Left renal cortex interstitium (tissue), 4 donors: ENCODE data around the gene SGO2. TPM values are rescaled to one million over a fixed set of nuclear protein-coding genes. Genes with fewer than 3 reads are reported as not detected.

ENCODE experiments used
- DNase-seq, 4 donors: peaks; one replicate each; pipeline ENCODE4 v3.0.0-alpha.2; 2013; ENCODE audit warnings: low read depth in 4 of 4, low spot score in 2 of 4, missing footprints in 1 of 4
- polyA plus RNA-seq, 4 donors: library from polyadenylated mRNA; unstranded; fragments of 120-200 nt; gene quantifications; one replicate each; pipeline ENCODE4 v1.2.1, GENCODE V29; 2013; ENCODE audit not compliant: insufficient read length in 4 of 4

Gene SGO2, protein sequence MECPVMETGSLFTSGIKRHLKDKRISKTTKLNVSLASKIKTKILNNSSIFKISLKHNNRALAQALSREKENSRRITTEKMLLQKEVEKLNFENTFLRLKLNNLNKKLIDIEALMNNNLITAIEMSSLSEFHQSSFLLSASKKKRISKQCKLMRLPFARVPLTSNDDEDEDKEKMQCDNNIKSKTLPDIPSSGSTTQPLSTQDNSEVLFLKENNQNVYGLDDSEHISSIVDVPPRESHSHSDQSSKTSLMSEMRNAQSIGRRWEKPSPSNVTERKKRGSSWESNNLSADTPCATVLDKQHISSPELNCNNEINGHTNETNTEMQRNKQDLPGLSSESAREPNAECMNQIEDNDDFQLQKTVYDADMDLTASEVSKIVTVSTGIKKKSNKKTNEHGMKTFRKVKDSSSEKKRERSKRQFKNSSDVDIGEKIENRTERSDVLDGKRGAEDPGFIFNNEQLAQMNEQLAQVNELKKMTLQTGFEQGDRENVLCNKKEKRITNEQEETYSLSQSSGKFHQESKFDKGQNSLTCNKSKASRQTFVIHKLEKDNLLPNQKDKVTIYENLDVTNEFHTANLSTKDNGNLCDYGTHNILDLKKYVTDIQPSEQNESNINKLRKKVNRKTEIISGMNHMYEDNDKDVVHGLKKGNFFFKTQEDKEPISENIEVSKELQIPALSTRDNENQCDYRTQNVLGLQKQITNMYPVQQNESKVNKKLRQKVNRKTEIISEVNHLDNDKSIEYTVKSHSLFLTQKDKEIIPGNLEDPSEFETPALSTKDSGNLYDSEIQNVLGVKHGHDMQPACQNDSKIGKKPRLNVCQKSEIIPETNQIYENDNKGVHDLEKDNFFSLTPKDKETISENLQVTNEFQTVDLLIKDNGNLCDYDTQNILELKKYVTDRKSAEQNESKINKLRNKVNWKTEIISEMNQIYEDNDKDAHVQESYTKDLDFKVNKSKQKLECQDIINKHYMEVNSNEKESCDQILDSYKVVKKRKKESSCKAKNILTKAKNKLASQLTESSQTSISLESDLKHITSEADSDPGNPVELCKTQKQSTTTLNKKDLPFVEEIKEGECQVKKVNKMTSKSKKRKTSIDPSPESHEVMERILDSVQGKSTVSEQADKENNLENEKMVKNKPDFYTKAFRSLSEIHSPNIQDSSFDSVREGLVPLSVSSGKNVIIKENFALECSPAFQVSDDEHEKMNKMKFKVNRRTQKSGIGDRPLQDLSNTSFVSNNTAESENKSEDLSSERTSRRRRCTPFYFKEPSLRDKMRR
- 10 to 100 TPM; 13.4 to 15.0 (median 13.9) TPM for polyA plus RNA-seq

- peak; percentile 75 to 87 (median 82) for DNase-seq
Observed at GRCh38 chr2:200525882-200526651, at the start of gene SGO2. Gene SGO2, plus strand, starts transcription at chr2:200526207. Its CDS starts 6,769 bp downstream, at chr2:200532976.

DNA sequence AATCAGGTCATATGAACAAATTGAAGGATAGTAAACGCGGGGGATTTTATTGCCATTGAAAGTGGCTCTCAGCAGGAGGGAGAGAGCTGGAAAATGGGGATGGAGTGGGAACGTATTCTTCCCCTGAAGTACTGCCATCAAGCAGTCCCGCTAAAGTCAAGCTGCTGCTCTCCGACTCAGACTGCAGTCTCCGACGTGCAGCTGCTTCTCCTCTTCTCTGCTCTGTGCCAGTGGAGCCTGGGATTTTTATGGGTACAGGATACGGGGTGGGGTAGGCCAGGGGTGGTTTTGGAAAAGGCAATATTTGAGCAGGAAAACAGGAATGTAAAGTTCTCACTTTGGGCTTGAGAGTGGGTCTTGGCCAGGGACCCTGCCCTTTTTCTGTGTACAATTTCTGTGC is 49.2 kb upstream of the SGO2 start:
- DNase-seq, result no peak

DNA sequence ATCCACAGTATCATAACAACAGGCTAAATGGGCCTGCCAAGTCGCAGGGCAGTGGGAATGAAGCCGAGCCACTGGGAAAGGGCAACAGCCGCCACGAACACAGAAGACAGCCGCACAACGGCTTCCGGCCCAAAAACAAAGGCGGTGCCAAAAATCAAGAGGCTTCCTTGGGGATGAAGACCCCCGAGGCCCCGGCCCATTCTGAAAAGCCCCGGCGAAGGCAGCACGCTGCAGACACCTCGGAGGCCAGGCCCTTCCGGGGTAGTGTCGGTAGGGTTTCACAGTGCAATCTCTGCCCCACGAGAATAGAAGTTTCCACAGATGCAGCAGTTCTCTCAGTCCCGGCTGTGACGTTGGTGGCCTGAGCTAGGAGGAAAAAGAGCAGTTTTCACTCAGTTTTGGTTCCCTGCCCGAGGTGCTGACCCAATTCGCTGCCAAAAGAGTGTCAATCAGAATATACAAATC is 48.3 kb upstream of the SGO2 start:
- no peak for DNase-seq

- DNase-seq, result no peak
Observed at GRCh38 chr2:200479692-200480265, 46.2 kb upstream of the SGO2 start.

- no peak for DNase-seq
Observed at GRCh38 chr2:200482194-200482593, 43.8 kb upstream of the SGO2 start.

DNA sequence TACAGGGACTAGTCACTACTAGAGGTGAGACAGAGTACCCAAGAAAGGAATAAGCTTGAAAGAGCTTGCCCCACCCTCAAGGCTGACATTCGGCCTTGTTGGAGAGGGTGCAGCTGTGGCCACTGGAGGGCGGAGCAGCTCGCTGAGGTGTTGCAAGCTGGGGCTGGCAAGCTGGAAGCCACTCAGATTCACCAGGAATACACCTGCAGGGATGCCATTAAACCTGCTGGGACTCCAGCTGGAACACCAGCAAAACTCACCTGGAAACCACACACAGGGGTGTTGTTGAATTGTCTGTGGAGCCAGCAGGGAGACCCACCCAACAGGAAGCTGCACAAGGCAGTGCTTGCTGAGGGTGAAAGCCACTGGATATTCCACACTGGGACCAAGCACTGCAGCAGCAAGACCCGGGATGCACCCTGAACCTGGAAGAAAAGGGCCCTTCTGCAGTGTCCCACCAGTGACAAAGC is 42.2 kb upstream of the SGO2 start:
- DNase-seq, result no peak

- DNase-seq, result no peak
Observed at GRCh38 chr2:200484934-200485333, 41.1 kb upstream of the SGO2 start.

GRCh38 chr2:200486529-200486928 is 39.5 kb upstream of the SGO2 start:
- no peak for DNase-seq

DNA sequence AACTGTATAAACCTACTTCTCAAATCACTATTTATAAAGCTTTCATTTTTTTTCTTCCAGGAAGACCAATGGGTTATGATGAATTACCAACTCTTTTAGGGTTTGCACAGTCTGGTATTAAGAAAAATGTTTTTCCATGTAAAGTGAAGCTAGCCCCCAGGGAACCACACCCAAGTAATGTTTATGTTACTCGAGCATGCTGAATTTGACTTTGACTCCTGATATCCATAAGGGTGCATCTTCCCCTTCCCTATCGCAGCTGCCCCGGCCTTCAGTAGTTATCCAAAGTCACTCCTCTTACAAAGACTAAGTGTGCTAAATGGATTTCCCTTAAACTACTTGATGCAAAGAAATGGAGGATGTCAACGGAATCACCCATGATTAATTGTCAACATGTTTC is 37.8 kb upstream of the SGO2 start:
- no peak for DNase-seq

DNA sequence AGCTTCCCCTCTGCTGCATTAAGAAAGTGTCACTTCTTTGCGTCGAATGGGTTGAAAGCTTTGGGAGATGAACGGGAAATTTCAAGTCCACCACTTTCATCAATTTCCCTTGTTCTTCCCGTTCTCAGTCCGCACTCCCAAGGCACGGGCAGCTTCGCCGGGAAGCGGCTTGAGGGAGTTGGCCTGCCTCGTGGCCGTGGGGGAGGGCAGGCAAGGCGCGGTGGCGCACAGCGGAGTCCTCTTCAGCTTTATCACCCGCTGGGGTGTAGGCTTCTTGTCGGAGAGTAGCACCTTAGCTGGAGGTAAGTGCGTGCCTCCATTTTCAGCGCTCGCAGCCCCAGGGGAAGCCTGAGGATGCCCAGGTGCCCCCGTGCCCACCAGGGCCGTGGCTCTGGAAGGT is 36.0 kb upstream of the SGO2 start:
- DNase-seq, result no peak

DNA sequence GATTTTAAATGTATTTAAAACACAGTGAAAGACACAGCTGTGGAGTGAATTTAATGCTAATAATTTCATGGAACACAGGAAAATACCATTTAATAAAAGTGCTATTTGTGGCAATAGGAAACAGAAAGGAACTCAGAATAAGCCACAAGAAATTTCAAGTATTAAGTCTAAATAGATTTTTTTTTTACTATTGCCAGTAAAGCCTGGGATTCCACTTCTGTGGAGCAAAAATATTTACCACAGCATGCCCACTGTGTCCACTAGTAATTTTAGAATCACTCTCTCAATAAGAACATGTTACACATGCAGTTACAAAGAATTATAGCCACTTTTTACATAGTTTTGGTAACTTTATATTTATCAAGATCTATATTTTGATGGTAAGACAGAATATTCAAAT is 33.4 kb upstream of the SGO2 start:
- DNase-seq, result no peak

DNA sequence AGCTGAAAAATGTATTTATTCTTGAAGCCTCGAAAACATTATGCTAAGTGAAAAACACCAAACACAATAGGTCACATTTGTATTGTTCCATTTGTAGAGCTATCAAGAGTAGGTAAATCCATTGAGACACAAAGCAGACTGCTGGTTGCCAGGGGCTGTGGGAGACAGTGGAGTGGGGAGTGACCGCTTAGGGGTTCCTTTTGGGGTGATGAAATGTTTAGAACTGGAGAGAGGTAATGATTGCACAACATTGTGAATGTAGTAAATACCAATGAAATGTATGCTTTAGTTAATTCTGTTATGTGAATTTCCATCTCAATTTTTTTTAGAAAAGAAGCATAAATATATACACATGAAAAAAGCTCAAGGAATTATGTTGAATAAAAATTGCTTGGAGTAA is 32.0 kb upstream of the SGO2 start:
- no peak for DNase-seq

DNA sequence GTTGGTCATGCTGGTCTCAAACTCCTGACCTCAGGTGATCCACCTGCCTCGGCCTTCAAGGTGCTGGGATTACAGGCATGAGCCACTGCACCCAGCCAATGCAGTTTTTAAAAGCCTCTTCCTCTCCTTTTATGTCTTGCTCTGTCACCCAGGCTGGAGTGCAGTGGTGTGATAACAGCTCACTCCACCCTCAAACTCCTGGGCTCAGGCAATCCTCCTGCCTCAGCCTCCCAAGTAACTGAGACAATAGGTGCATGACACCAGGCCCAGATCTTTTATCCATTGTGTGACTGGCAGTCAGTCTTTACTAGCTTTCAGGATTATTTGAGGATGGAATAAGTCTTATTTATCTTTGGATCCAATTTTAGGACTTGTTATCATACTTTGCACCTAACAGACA is 29.3 kb upstream of the SGO2 start:
- DNase-seq, result no peak

- DNase-seq, result no peak
Observed at GRCh38 chr2:200498402-200499162, 27.4 kb upstream of the SGO2 start.

- no peak for DNase-seq
Observed at GRCh38 chr2:200502196-200502595, 23.8 kb upstream of the SGO2 start.

DNA sequence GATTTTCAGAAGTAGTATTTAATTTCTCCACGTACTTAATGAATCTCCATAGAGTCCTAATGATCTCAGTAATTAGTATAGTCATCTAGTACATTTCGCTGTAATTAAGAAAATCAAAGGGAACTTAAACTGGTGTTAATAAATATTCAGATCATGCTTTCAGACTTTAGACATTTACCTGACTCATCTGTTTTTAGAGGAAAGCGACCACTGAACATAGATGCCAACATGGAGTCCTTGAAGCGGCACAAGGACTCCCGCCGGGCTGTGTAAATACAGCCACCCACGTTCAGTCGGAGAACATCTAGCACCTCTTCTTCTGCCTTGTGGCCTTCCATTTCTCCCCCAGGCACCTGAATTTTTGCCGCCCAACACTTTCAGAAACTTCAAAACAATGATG is 19.3 kb upstream of the SGO2 start:
- DNase-seq, result no peak

DNA sequence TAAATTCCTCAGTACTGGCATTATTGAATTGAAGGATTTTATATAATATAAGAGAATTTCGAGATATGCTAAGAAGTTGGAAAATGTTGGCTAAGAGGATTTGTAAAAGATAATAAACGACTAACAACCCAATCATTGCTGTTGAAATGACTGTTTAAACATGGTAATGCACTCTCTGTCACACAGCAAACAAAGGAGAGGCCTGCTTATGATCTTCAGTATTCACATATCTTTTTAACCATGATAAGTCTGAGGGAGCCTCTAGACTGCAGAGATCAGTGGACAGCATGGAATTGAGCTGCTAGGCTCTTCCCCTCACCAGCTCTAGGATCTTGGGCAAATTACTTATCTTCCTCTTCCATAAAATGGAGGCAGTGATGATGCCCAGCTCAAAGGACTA is 18.8 kb upstream of the SGO2 start:
- no peak for DNase-seq

DNA sequence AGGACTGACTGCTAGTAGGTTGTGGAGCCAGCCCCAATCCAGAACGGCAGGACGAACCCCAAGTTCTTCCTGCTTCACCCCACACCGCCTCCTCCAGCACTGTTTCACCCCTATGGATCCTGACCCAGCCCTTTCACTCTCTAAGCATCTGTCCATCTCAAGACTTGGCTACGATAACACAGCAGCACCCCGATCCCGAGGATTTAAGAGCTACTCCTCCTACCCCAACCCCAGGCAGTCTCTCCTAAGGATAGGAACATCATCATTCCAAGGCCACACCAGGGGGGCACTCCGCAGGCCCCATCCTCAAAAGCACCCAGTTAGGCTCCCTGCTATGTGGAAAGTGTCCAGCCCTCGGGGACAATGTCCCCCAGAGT is 16.8 kb upstream of the SGO2 start:
- DNase-seq, result no peak
